NCI-H1417 (cell line): ENCODE measurements around the gene PDGFRB.
A peak's percentile ranks its signal among the peaks of the same experiment; 100 is the strongest.
"Not testable (repeated sequence)": the region's sequence is repeated elsewhere in the genome, so short reads cannot be mapped to it uniquely, and the experiment has no call there.

Experiments
- DNase-seq, 3 experiments: peaks; one replicate each; lab custom pipeline; 2025; lab: John Stamatoyannopoulos, UW

Gene PDGFRB

GRCh38 chr5:150114102-150114641 lies 41.5 kb downstream of the PDGFRB start:
- no peak for DNase-seq

DNA sequence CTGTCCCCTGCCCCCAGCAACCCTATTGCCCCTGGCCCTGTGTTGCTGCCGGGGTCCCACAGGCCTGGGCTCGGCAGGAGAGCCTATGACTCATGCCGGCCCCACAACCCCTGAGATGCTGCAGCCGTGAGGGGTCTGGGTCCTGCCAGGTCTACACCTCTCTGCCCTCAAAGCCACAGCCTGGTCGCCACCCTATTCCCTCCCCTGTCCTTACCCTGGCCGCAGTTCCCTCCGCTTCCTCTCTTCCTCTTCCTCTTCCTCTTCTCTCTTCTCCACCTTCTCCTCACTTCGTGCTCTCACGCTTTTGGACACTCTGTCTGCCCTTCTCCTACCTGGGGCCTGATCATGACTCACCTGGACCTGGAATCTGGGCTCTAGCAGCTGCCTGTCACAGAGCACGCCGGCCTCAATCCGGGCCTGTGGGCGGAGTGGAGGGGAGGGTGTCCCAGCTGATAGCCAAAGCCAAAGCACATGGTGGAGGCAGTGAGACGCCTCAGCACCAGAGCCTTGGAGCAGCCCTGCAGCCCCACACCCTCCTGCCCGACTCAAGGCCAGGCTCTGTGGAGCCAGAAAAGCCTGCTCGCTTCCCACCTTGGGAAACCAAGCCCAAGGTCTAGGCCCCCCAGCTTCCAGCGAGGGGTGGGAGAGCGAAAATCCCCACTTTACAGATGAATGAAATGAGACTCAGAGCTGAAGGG lies 42.4 kb downstream of the PDGFRB start:
- no peak for DNase-seq

DNA sequence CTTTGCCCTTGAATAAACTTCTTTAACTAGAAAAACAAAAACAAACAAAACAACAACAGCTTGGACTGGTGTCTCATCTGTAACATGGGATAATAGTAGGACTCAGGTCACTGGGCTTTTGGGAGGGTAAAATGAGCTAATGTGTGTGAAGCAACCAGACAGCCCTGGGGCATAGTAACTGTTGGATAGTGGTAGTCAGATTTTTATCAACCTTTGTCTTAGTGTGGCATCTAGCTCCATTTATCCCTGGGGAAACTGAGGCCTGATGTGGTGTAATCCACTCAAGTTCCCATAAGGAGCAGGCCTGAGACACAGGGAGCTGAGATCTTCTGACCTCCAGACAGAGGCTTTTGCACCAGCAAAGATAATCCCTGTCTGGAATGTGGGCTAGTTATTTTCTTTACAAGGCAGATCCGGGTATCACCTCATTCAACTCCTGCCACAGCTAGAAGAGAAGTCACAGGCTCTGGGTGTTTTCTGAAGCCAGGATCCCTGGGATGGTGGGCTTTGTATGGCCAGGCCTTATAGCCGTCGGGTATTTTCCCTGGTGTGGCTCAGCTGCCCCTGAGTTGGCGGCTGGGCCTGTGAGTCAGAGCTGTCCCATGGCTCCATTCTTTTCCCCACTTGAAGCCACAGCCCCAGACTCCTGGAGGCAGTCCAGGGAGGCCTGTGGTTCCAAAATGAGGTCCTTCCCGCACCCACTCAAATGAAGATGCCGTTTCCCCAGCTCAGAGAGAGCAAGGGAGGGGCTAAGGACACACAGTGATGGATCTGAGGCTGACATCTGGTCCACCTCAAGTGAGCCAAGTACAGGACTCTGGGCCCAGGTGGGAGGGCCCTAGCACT lies 43.2 kb downstream of the PDGFRB start:
- no peak for DNase-seq

DNA sequence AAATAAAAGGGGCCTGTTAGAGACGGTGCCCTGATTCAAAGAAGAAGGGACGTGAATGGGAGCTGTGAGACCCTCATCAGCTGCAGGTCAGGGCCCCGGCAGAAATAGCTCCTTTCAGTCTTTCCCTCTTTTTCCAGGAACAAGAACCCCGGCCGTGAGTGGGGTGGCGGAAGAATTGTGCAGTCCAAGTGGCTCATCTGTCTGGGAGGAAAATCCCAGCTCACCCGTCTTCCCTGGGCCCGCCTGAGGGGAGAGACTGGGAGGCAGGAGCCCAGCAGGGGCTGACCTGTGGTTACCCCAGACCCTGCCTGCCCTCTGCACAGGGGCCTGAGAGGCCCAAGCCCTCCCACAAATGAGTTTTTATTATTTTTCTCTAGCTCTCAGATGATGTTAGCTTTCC lies 44.5 kb downstream of the PDGFRB start:
- DNase-seq: no peak

DNA sequence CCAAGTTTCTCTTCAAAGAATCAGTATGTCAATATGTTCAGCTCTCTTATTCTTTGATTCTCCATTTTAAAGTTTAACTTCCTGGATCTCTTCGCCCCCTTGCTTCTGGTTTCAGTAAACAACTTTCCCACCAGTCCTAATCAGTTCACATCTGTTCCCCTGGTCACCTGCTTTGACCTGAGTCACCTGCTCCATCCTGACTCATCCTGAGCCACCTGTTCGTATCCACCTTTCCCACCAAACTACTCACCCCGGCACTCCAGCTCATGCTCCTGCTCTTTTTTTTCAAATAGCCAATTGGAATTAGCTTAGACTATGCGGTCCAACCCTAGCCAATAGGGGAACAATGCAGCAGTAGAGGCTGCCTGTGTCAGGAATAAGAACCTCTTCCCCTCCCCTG lies 45.7 kb downstream of the PDGFRB start:
- DNase-seq: no peak

GRCh38 chr5:150108711-150109514 lies 46.7 kb downstream of the PDGFRB start:
- no peak for DNase-seq

GRCh38 chr5:150107909-150108447 lies 47.7 kb downstream of the PDGFRB start:
- DNase-seq: no peak

DNA sequence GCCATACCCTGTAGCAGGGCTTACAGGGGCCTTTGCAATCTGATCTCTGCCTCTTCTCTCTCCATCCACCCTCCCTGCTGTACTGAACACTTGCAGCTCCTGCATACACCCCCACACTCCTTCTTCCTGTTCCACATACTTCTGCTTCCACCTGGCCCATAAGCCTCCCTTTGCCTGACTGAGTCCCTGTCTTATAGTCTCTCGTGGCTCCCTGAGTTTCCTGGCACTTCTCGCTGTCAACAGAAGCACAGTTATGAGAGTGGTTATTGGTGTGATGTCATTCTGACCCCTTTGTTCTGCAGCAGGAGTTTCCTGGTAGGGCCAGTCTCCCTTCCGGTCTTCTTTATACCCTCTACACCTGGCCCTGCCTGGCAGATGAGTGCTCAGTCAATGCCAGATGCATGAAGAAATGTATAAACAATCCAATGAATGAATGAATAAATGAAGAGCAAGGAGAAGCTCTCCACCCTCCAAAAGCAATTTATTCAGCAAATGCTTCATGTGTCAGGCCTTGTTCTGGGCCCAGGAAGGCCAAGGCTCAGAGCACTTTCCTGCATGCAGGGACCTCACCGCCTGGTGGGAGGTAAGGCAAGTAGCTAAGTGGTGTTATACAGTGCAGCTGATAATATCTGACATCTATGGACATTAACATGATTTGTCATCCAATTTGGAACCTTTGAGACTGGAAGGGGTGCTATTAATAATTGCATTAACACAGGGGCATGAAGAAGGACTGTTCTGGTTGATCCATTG lies 48.8 kb downstream of the PDGFRB start:
- peak in 1 of 3 experiments; percentile 7 for DNase-seq

DNA sequence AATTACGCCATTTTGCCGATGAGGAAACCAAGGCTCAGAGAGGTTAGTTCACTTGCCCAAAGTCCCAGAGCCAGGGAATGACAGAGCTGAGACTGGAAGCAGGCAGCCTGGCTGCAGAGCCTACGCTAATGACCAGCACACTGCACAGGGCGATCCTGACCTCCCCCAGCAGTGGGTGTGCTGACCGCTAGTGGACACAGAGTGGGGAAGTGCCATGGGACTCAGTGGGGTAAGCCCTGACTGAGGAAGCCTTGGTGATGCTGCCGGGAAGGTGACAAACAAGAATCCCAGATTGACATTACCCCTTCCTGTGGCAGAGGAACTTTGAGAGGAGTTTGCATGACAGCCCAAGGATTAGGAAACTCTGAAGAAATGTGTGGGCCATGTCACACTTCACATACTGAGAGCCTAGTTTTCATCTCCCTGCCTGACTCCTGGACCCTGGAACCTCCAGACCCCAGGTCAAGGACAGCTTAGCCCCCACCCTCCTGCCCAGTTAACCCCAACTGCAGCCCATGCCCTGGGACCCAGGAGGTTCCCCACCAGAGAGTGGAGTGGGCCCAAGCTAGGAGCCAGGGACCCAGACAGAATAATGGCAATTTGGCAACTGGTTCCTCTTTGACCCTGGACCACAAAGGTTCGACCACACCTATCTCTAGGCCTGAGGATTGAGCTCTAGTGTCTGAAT lies 49.6 kb downstream of the PDGFRB start:
- DNase-seq: no peak

DNA sequence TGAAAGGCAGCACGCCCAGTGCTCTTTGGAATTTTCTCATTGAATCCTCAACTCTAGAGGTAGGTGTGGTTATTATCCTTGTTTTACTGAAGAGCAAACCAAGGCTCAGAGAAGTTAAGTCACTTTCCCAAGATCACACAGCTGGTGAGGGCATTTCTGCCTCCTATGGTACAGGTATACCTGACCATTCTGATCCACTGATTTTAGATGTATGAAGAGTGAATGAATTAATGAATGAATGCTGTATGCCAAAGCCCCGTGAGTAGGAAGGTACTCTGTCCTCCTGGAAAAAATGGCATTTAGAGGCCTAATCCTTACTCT lies 51.1 kb downstream of the PDGFRB start:
- no peak for DNase-seq

- no peak for DNase-seq
Observed at GRCh38 chr5:150103678-150104549, 51.7 kb downstream of the PDGFRB start.

DNA sequence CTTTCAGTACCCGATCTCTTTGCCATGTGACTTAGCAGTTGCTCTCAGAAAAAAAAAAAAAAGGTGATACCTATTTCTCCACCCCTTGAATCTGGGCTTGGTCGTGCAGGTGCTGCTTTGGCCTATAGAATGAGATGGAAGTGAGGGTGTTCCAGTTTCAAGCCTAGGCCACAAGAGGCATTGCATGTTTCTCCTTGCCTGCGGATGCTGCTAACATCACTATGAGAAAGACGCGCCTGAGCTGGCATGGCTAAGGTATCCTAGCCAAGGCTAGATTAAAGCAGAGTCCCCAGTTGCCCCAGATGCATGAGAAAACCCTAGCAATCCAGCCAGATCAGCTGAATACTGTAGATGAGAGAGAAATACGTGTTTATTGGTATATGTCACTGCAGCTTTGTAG lies 54.6 kb downstream of the PDGFRB start:
- no peak for DNase-seq

- DNase-seq: no peak
Observed at GRCh38 chr5:150097152-150097551, 58.5 kb downstream of the PDGFRB start.

DNA sequence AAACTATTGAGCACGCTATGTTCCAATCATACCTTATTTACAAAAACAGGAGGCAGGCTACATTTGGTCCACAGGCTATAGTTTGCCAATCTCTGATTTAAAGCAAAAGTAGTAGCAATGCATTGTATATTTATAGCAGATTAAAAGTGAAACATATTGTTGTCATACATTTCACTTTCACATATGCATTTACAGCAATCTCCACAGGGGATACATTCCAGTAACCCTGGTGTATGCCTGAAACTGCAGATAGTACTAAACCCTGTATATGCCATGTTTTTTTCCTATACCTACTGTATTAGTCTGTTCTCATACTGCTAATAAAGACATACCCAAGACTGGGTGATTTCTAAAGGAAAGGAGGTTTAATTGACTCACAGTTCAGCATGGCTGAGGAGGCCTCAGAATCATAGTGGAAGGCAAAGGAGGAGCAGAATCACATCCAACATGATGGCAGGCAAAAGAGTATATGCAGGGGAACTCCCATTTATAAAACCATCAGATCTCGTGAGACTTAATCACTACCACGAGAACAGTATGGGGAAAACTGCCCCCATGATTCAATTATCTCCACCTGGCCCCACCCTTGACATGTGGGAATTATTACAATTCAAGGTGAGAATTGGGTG lies 63.4 kb downstream of the PDGFRB start:
- no peak for DNase-seq

DNA sequence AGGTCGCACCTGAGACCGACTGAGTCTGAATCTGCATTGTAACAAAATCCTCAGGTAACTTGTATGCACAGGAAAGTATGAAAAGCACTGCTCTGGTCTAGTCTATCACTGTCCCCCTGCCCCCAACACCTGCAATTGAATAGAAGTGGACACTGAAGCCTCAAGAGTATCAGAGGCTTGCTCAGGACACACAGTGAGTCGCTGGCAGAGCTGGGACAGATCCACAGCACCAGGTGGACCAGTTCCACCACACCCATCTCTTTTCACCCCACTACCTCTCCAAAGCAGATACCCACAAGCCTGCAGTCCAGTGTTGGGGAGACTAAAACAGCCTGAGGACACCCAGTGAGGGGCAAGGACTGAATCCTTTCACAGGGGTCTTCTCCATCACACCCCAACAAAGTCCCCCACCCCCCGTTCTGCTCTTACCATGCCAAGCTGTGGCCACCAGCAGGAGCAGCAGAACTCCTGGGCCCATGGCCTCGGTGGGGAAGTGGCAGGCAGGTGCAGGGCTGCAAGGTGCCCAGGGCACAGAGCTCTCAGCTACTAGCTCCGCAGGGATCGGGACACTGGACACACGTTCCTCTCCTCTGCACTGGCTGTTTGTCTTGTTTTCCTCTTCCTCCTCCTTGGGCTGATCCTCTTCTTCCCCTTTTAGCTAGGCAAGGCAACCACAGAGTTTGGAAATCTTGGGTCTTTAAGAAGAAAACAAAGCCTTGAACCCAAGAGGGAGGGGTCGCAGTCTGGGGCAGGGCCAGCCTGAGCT lies 69.5 kb downstream of the PDGFRB start, which contains the start of gene CSF1R:
Gene CSF1R (minus strand): TSS at position 605 of the 766 bp plus-strand sequence. CDS start 127 bp downstream, at position 478.
- no peak for DNase-seq

DNA sequence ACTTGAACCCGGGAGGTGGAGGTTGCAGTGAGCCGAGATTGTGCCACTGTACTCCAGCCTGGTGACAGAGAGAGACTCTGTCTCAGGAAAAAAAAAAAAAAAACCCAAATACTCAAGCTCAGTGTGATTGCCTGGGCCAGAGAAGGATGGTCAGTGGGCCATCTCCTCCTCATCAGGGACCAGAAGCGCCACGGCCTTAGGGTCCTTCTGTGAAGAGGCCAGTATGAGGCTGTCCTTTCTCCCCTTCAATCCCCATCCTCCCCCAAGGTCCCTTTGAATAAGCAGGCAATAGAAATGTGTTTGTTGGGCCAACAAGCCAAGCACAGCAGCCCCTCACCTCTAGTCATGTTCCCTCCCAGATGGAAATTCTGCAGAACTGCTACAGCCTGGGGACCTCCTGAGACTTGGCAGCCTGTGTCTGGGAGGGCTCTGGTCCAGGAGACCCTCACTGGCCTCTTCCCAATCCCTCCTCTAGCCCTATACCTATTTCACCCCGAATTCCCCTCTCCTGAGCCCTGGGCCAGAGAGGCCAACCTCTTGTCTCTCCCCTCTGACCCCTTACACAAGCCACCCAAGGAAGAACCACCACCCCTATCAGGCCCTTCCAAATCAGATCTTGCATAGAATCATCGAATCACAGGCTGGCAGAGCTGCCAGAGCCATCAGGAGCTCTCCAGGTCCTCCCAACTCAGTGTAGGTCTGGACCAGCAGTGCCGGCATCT lies 70.3 kb downstream of the PDGFRB start:
- no peak for DNase-seq

DNA sequence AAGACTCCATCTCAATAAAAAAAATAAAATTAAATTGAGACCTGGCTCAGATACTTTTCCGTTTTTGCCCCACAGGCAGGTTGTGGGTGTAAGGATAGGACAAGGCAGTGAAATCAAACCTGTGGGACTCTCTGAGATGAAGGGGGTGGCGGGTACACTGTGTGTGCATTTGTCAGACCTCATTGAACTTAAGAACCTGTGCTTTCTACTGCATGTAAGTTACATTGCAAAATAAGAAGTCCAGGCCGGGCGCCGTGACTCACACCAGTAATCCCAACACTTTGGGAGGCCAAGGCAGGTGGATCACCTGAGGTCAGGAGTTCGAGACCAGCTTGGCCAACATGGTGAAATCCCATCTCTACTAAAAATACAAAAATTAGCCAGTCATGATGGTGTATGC lies 70.9 kb downstream of the PDGFRB start:
- not testable (repeated sequence) for DNase-seq

GRCh38 chr5:150082889-150083288 lies 72.8 kb downstream of the PDGFRB start:
- DNase-seq: no peak
